Breast epithelium (tissue), 4 donors: ENCODE results near the gene GNA12. TPM values are rescaled to one million over a fixed set of nuclear protein-coding genes. Genes with fewer than 3 reads are reported as not detected.

Source experiments
- DNase-seq, 2 donors: peaks; one replicate each; pipeline ENCODE4 v3.0.0-alpha.2; 2019; ENCODE audit warnings: low spot score in 2 of 2
- H3K27ac ChIP-seq, 2 donors: fragments of 200-600 bp; sonication (generic) in 1 of 2; one replicate each; pipeline ENCODE4 v1.5.1; 2016 to 2019; ENCODE audit warnings: mild to moderate bottlenecking in 1 of 2
- H3K27me3 ChIP-seq, 2 donors: fragments of 200-600 bp; sonication (generic) in 1 of 2; one replicate each; pipeline versions ENCODE4 v1.5.1 to v1.6.0; 2017 to 2019; ENCODE audit warnings: control low read depth in 1 of 2, mild to moderate bottlenecking in 1 of 2
- H3K36me3 ChIP-seq: fragments of 200-600 bp; one replicate; pipeline ENCODE4 v1.5.1; 2019
- H3K4me1 ChIP-seq, 2 donors: fragments of 200-600 bp; sonication (generic); one replicate each; pipeline ENCODE4 v1.5.1; 2016 to 2019; ENCODE audit warnings: control low read depth in 1 of 2
- H3K4me3 ChIP-seq, 3 donors: fragments of 200-600 bp; sonication (generic); 1 replicate in 2 of 3; 2 replicates in 1 of 3; pipeline ENCODE4 v1.5.1; 2016 to 2019; ENCODE audit warnings: mild to moderate bottlenecking in 3 of 3, moderate library complexity in 2 of 3
- H3K9me3 ChIP-seq, 2 donors: fragments of 200-600 bp; sonication (generic) in 1 of 2; one replicate each; pipeline ENCODE4 v1.5.1; 2016 to 2019; ENCODE audit warnings: control low read depth in 1 of 2
- CTCF ChIP-seq, 3 donors: fragments of 450-650 bp; IDR thresholded peaks; one replicate each; pipeline ENCODE4 v1.5.1; 2016 to 2017; ENCODE audit warnings: antibody characterized with exemption in 3 of 3, mild to moderate bottlenecking in 3 of 3, moderate library complexity in 3 of 3
- POLR2A ChIP-seq: fragments of 450-650 bp; IDR thresholded peaks from one replicate; pipeline ENCODE4 v1.6.1; 2016; ENCODE audit warnings: antibody characterized with exemption, mild to moderate bottlenecking, moderate library complexity
- POLR2AphosphoS5 ChIP-seq, 3 donors: sonication (generic); formaldehyde crosslinking; IDR thresholded peaks; one replicate each; pipeline ENCODE4 v1.6.1; 2017; ENCODE audit warnings: antibody characterized with exemption in 3 of 3
- intact Hi-C: fragments of 100-400 bp; cut with DNase I; formaldehyde crosslinking; loops from one replicate; pipeline ENCODE4 v1.15.1; 2023; ENCODE audit warnings: low total_unique reads
- total RNA-seq, 3 donors: library from RNA; depleted of rRNA; stranded (reverse); fragments of >200 nt; gene quantifications; one replicate each; pipeline ENCODE4 v1.1.0, GENCODE V29; 2016

GNA12 gene
- total RNA-seq, 3 donors from 2014 or later, result 11.3 to 31.4 (median 24.9) TPM

- H3K4me3 ChIP-seq, result no peak overlapping the region
- no peaks in the 10 kb centered on the region for H3K4me1 ChIP-seq
- DNase-seq, result no peak
- H3K27ac ChIP-seq, result no peak overlapping the region
- no peaks in the 10 kb centered on the region for H3K27me3 ChIP-seq
- H3K36me3 ChIP-seq, result no peaks in the 10 kb centered on the region
- no peaks in the 10 kb centered on the region for H3K9me3 ChIP-seq
- TF ChIP-seq POLR2A (no peak), CTCF (IDR thresholded peaks at IDR 0.05) (no peak), POLR2AphosphoS5 (IDR thresholded peaks at IDR 0.05) (no peak)
- intact Hi-C loops, result no loop called here
Observed at GRCh38 chr7:2736411-2736914, 107.6 kb downstream of the GNA12 start.

- no peaks in the 10 kb centered on the region for H3K36me3 ChIP-seq
- no peak overlapping the region for H3K4me3 ChIP-seq
- H3K27ac ChIP-seq, result no peak overlapping the region
- no peaks in the 10 kb centered on the region for H3K27me3 ChIP-seq
- DNase-seq, result no peak
- intact Hi-C loops, result no loop called here
- H3K4me1 ChIP-seq, result no peaks in the 10 kb centered on the region
- H3K9me3 ChIP-seq, result no peaks in the 10 kb centered on the region
- TF ChIP-seq POLR2AphosphoS5 (IDR thresholded peaks at IDR 0.05), result no peak
- TF ChIP-seq CTCF (IDR thresholded peaks at IDR 0.05), result no peak
- TF ChIP-seq POLR2A, result no peak
Observed at GRCh38 chr7:2735744-2736143, 108.4 kb downstream of the GNA12 start.

- no peak for DNase-seq
- Histone ChIP-seq H3K4me1 (no peaks in the 10 kb centered on the region), H3K9me3 (no peaks in the 10 kb centered on the region), H3K4me3 (no peak overlapping the region), H3K27me3 (no peaks in the 10 kb centered on the region), H3K27ac (peak overlapping the region in 1 of 2 donors; percentile 58), H3K36me3 (no peaks in the 10 kb centered on the region)
- TF ChIP-seq CTCF (IDR thresholded peaks at IDR 0.05), result no peak
- no peak for TF ChIP-seq POLR2A
- TF ChIP-seq POLR2AphosphoS5 (IDR thresholded peaks at IDR 0.05), result no peak
- intact Hi-C loops, result no loop called here
Observed at GRCh38 chr7:2734751-2735571, 109.1 kb downstream of the GNA12 start.

- no peaks in the 10 kb centered on the region for H3K4me1 ChIP-seq
- peak in 1 of 2 donors; percentile 12 for DNase-seq
- no peaks in the 10 kb centered on the region for H3K9me3 ChIP-seq
- intact Hi-C loops, result no loop called here
- H3K36me3 ChIP-seq, result no peaks in the 10 kb centered on the region
- H3K27me3 ChIP-seq, result no peaks in the 10 kb centered on the region
- no peak for TF ChIP-seq POLR2A
- no peak for TF ChIP-seq POLR2AphosphoS5 (IDR thresholded peaks at IDR 0.05)
- TF ChIP-seq CTCF (IDR thresholded peaks at IDR 0.05), result no peak
- H3K27ac ChIP-seq, result peak overlapping the region; percentile 4 to 58
- H3K4me3 ChIP-seq, result no peak overlapping the region
Observed at GRCh38 chr7:2734084-2734686, 109.9 kb downstream of the GNA12 start.

- DNase-seq, result peak; percentile 71 to 79
- intact Hi-C loops, result no loop called here
- TF ChIP-seq POLR2AphosphoS5 (IDR thresholded peaks at IDR 0.05), result peak; percentile 18 to 60 (median 39)
- no peak for TF ChIP-seq CTCF (IDR thresholded peaks at IDR 0.05)
- TF ChIP-seq POLR2A, result no peak
- Histone ChIP-seq H3K4me1 (no peaks in the 10 kb centered on the region), H3K27ac (peak overlapping the region; percentile 4 to 49), H3K9me3 (no peaks in the 10 kb centered on the region), H3K36me3 (no peaks in the 10 kb centered on the region), H3K27me3 (no peaks in the 10 kb centered on the region), H3K4me3 (no peak overlapping the region)
Observed at GRCh38 chr7:2732959-2733584, 111.0 kb downstream of the GNA12 start.
